Suprapubic skin (tissue), 3 donors: ENCODE data around the gene UTF1.

Experiments
- CTCF ChIP-seq, 2 donors: fragments of 200-600 bp in 1 of 2; fragments of 450-650 bp in 1 of 2; sonication (generic) in 1 of 2; IDR thresholded peaks; one replicate each; pipeline ENCODE4 v1.5.1; 2016 to 2019; ENCODE audit warnings: antibody characterized with exemption in 2 of 2, mild to moderate bottlenecking in 1 of 2, moderate library complexity in 1 of 2
- EP300 ChIP-seq: sonication (generic); formaldehyde crosslinking; IDR thresholded peaks from one replicate; pipeline ENCODE4 v1.6.1; 2017; ENCODE audit warnings: antibody characterized with exemption
- POLR2A ChIP-seq, 2 donors: fragments of 450-650 bp; IDR thresholded peaks; one replicate each; pipeline ENCODE4 v1.6.1; 2017; ENCODE audit warnings: antibody characterized with exemption in 2 of 2, mild to moderate bottlenecking in 2 of 2, moderate library complexity in 2 of 2

- TF ChIP-seq CTCF (IDR thresholded peaks at IDR 0.05) (no peak), POLR2A (IDR thresholded peaks at IDR 0.05) (no peak), EP300 (no peak)
These were observed 574 bp downstream of the UTF1 start for GRCh38 chr10:133230387-133231195.
